DND-41 (cell line): ENCODE data around the gene BSG.

ENCODE experiments used
- ATAC-seq: fragments of 200-7000 bp; cut with Tn5 transposase; 3 replicates; pipeline ENCODE4 v1.9.1; 2021; ENCODE audit warnings: low read depth; ENCODE audit not compliant: insufficient read depth
- DNase-seq: peaks from one replicate; pipeline ENCODE4 v3.0.0-alpha.2; 2020
- H2AFZ ChIP-seq: 2 replicates; pipeline ENCODE4 v1.6.0; 2012; ENCODE audit warnings: low read depth, low read length
- H3K27ac ChIP-seq: 2 replicates; pipeline ENCODE4 v1.5.1; 2012; ENCODE audit warnings: low read length, inconsistent platforms
- H3K27me3 ChIP-seq: fragments of 200-600 bp; sonication (generic); 2 replicates; pipeline ENCODE4 v1.6.0; 2012; ENCODE audit warnings: low read length, mild to moderate bottlenecking, inconsistent platforms; ENCODE audit not compliant: insufficient read depth, poor library complexity
- H3K36me3 ChIP-seq: 2 replicates; pipeline ENCODE4 v1.5.1; 2012; ENCODE audit warnings: low read length, inconsistent platforms; ENCODE audit not compliant: insufficient read depth
- H3K4me1 ChIP-seq: 2 replicates; pipeline ENCODE4 v1.5.1; 2012; ENCODE audit warnings: mild to moderate bottlenecking, low read length; ENCODE audit not compliant: insufficient read depth
- H3K4me2 ChIP-seq: 2 replicates; pipeline ENCODE4 v1.6.0; 2012; ENCODE audit warnings: mild to moderate bottlenecking, moderate library complexity, low read length, inconsistent platforms; ENCODE audit not compliant: insufficient read depth
- H3K4me3 ChIP-seq, 2 experiments: fragments of 200-600 bp in 1 of 2; shearing (Covaris generic) in 1 of 2; 2 replicates each; pipeline ENCODE4 v1.5.1; 2012 to 2016; ENCODE audit warnings: inconsistent platforms in 2 of 2, low read length in 2 of 2, mild to moderate bottlenecking in 2 of 2, low read depth in 1 of 2, moderate library complexity in 1 of 2
- H3K79me2 ChIP-seq: 2 replicates; pipeline ENCODE4 v1.6.0; 2012; ENCODE audit warnings: low read length, inconsistent platforms; ENCODE audit not compliant: insufficient read depth
- H3K9ac ChIP-seq: 2 replicates; pipeline ENCODE4 v1.6.0; 2012; ENCODE audit warnings: low read depth, mild to moderate bottlenecking, inconsistent platforms, low read length, moderate library complexity
- H3K9me3 ChIP-seq: 2 replicates; pipeline ENCODE4 v1.5.1; 2012; ENCODE audit warnings: low read length, moderate library complexity, mild to moderate bottlenecking, inconsistent platforms; ENCODE audit not compliant: insufficient read depth, severe bottlenecking
- H4K20me1 ChIP-seq: 2 replicates; pipeline ENCODE4 v1.6.0; 2012; ENCODE audit warnings: low read length; ENCODE audit not compliant: insufficient read depth
- CTCF ChIP-seq: IDR thresholded peaks from 2 replicates; pipeline ENCODE4 v1.5.1; 2012; ENCODE audit warnings: borderline replicate concordance, low read length, moderate library complexity, mild to moderate bottlenecking; ENCODE audit not compliant: poor library complexity, severe bottlenecking; ENCODE audit errors: extremely low read depth
- EZH2 ChIP-seq: IDR thresholded peaks from 3 replicates; pipeline ENCODE4 v1.6.1; 2012; ENCODE audit warnings: borderline replicate concordance, low read depth, mild to moderate bottlenecking, moderate library complexity, low read length, inconsistent platforms; ENCODE audit not compliant: severe bottlenecking

BSG gene

DNA sequence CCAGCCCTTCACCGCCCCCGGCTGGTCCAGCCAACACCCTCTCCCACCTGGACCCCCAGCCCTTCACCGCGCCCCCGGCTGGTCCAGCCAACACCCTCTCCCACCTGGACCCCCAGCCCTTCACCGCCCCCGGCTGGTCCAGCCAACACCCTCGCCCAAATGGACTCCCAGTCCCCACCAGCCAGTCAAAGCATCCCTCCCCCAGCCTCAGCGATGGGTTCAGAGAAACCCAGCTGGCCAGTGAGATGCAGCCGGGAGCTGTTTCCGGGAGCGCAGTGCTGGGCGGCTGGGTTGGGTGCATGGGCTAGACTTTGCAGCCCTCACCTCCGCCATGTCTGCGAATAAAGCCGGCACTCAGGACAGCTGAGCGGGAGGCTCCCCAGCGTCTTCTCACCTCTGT, 47.4 kb upstream of the BSG start:
- Histone ChIP-seq H3K27me3 (no peaks in the 10 kb centered on the region), H3K36me3 (no peaks in the 10 kb centered on the region), H3K4me1 (peaks cover under 1% of the 10 kb centered on the region; the same call in 1 of the 2 replicates), H2AFZ (no peak overlapping the region), H3K79me2 (no peaks in the 10 kb centered on the region), H3K4me3 (no peak overlapping the region), H4K20me1 (no peaks in the 10 kb centered on the region), H3K9me3 (no peaks in the 10 kb centered on the region), H3K4me2 (no peak overlapping the region), H3K27ac (no peak overlapping the region), H3K9ac (no peak overlapping the region)
- ATAC-seq = no peak; the same call in 2 of the 3 replicates
- DNase-seq = no peak
- TF ChIP-seq CTCF (no peak), EZH2 (no peak)

- DNase-seq (no peak), ATAC-seq (no peak)
- H3K27me3 ChIP-seq = no peaks in the 10 kb centered on the region
- H4K20me1 ChIP-seq = no peaks in the 10 kb centered on the region
- no peak overlapping the region for H3K27ac ChIP-seq
- H2AFZ ChIP-seq = no peak overlapping the region
- H3K4me1 ChIP-seq = peaks cover 9% of the 10 kb centered on the region
- H3K4me3 ChIP-seq = no peak overlapping the region
- H3K4me2 ChIP-seq = no peak overlapping the region
- H3K9ac ChIP-seq = no peak overlapping the region
- no peak for TF ChIP-seq CTCF
- TF ChIP-seq EZH2 = no peak
- no peaks in the 10 kb centered on the region for H3K9me3 ChIP-seq
- no peaks in the 10 kb centered on the region for H3K79me2 ChIP-seq
- H3K36me3 ChIP-seq = no peaks in the 10 kb centered on the region
These were observed 46.5 kb upstream of the BSG start for GRCh38 chr19:525857-526419.

DNA sequence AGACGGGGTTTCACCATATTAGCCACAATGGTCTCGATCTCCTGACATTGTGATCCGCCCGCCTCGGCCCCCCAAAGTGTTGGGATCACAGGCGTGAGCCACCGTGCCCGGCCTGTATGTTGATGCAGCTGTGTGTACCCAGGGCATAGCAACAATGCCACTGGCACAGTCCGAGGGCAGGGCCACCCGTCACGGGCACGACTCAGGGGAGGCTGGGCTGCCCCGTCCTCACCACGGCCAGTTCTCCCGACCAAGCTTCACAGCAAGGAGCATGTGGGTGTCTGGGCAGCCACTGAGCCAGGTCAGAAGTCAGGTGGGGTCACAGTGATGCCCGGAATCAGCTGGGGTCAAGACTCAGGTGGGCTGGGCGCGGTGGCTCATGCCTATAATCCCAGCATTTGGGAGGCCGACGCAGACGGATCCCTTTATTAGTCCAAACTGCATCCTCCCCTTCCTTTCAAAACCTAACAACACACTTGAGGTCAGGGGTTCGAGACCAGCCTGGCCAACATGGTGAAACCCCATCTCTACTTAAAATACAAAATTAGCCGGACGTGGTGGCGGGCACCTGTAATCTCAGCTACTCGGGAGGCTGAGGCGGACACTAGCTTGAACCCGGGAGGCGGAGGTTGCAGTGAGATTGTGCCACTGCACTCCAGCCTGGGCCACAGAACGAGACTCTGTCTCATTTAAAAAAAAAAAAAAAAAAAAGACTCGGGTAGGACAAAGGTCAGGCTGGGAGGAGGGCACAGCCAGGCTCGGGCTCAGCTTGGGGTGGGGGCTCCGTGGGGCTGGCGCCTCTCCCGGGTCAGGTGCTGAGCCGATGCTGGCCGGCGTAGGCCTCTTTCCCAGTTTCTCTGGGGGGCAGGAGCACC, 42.0 kb upstream of the BSG start:
- no peak for ATAC-seq
- H3K79me2 ChIP-seq = peaks cover 35% of the 10 kb centered on the region
- H4K20me1 ChIP-seq = peaks cover 36% of the 10 kb centered on the region
- no peak for DNase-seq
- no peaks in the 10 kb centered on the region for H3K9me3 ChIP-seq
- H3K4me2 ChIP-seq = peak overlapping the region; percentile 86
- peaks cover 30% of the 10 kb centered on the region for H3K4me1 ChIP-seq
- H3K27ac ChIP-seq = peak overlapping the region; percentile 78
- peaks cover 7% of the 10 kb centered on the region for H3K36me3 ChIP-seq
- H2AFZ ChIP-seq = peak overlapping the region; percentile 99
- TF ChIP-seq EZH2 (no peak), CTCF (no peak)
- H3K9ac ChIP-seq = peak overlapping the region; percentile 95
- H3K4me3 ChIP-seq = peak overlapping the region; percentile 81 to 99; a peak in 3 of 4 replicates
- no peaks in the 10 kb centered on the region for H3K27me3 ChIP-seq
